ENCODE data around the gene ECI1. TPM values are rescaled to one million over a fixed set of nuclear protein-coding genes. Genes with fewer than 3 reads are reported as not detected.

The ECI1 gene
- total and polyA plus RNA-seq, 2 of the 13 experiments (the other 11 are each of a cell fraction or from before 2014, with no cell fraction given): 82.0 to 102 TPM

DNA sequence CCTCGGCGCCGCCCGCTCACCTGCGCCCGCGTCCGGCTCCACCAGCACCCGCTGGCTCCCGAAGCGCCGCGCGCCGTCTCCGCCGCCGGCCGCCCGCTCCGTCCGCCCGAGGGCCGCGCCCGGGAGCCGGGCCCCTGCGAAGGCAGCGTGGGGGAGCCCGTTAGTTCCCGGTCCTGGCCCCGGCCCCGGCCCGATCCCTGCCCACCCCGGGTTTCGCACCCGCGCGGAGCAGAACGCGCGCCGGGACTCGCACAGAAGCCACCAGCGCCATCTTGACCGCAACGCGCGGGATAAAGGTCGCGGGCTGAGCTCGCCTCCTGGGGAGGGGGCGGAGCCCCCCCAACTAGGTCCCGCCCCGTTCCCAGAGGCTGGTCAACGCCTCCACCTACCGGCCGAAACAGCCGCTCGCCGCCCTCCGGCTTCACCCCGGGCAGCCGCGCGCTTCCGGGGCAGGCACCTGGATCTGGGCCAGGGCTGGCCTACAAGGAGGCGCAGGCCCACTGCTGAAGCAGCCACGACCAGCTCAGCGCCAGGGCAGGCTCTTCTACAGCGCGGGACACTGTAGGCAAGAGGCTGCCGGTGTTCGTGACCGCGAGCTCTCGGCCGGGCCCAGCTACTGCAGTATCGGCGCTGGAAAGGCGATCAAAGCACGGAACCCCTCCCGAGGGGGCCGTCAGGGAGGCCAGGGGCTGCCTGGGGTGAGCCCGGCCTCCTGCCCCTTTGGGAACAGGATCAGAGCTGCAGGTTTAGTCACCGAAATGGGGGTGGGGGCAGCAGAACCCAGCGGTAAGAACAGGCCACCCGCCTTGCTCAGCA is at the start of gene ECI1 (continued):
- TF ChIP-seq MBD4 (IDR thresholded peaks at IDR 0.05; ENCODE audit: borderline replicate concordance, low read length): no peak
- peak; percentile 24; the same call in 1 of the 2 replicates for TF ChIP-seq MIER2 (CRISPR knock-in tag; IDR thresholded peaks at IDR 0.05)
- no peak for TF ChIP-seq NCOA5 (CRISPR knock-in tag; IDR thresholded peaks at IDR 0.05)
- peak; percentile 79; the same call in 1 of the 2 replicates for TF ChIP-seq ZNF451 (CRISPR knock-in tag; IDR thresholded peaks at IDR 0.05)
- TF ChIP-seq, protein P1, sequence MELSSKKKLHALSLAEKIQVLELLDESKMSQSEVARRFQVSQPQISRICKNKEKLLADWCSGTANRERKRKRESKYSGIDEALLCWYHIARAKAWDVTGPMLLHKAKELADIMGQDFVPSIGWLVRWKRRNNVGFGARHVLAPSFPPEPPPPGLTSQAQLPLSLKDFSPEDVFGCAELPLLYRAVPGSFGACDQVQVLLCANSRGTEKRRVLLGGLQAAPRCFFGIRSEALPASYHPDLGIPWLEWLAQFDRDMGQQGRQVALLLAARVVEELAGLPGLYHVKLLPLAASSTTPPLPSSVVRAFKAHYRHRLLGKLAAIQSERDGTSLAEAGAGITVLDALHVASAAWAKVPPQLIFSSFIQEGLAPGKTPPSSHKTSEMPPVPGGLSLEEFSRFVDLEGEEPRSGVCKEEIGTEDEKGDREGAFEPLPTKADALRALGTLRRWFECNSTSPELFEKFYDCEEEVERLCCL (CRISPR knock-in tag; IDR thresholded peaks at IDR 0.05; ENCODE audit: borderline replicate concordance): no peak
- peak; percentile 58; the same call in 1 of the 2 replicates for TF ChIP-seq ZBTB7A (CRISPR knock-in tag; IDR thresholded peaks at IDR 0.05)
- peak; percentile 80 for TF ChIP-seq HDAC2 (CRISPR knock-in tag; IDR thresholded peaks at IDR 0.05)
- peak; percentile 50 for TF ChIP-seq TMF1 (CRISPR knock-in tag; IDR thresholded peaks at IDR 0.05; ENCODE audit: low read depth)
- peak; percentile 66; the same call in 1 of the 2 replicates for TF ChIP-seq ZMYM2 (CRISPR knock-in tag; IDR thresholded peaks at IDR 0.05)
- peak; percentile 87 for TF ChIP-seq GATAD1 (CRISPR knock-in tag; IDR thresholded peaks at IDR 0.05)
- TF ChIP-seq ZNF101 (CRISPR knock-in tag; IDR thresholded peaks at IDR 0.05; ENCODE audit: borderline replicate concordance, low read depth): no peak
- TF ChIP-seq SP5 (CRISPR knock-in tag; IDR thresholded peaks at IDR 0.05; ENCODE audit: borderline replicate concordance, low read depth): peak; percentile 87
- peak; percentile 76 for TF ChIP-seq HNRNPLL (IDR thresholded peaks at IDR 0.05; ENCODE audit: low read depth, low read length, poor library complexity, severe bottlenecking)
- TF ChIP-seq ZNF749 (CRISPR knock-in tag; IDR thresholded peaks at IDR 0.05; ENCODE audit: borderline replicate concordance): peak; percentile 83; the same call in 1 of the 2 replicates
- TF ChIP-seq RFX5 (IDR thresholded peaks at IDR 0.05; ENCODE audit: low read depth, low read length): no peak
- no peak for TF ChIP-seq MTF1 (CRISPR knock-in tag; IDR thresholded peaks at IDR 0.05)
- TF ChIP-seq ATF7 (IDR thresholded peaks at IDR 0.05): no peak
- TF ChIP-seq ATF7 (CRISPR knock-in tag; IDR thresholded peaks at IDR 0.05): peak; percentile 47
- TF ChIP-seq, protein P2, sequence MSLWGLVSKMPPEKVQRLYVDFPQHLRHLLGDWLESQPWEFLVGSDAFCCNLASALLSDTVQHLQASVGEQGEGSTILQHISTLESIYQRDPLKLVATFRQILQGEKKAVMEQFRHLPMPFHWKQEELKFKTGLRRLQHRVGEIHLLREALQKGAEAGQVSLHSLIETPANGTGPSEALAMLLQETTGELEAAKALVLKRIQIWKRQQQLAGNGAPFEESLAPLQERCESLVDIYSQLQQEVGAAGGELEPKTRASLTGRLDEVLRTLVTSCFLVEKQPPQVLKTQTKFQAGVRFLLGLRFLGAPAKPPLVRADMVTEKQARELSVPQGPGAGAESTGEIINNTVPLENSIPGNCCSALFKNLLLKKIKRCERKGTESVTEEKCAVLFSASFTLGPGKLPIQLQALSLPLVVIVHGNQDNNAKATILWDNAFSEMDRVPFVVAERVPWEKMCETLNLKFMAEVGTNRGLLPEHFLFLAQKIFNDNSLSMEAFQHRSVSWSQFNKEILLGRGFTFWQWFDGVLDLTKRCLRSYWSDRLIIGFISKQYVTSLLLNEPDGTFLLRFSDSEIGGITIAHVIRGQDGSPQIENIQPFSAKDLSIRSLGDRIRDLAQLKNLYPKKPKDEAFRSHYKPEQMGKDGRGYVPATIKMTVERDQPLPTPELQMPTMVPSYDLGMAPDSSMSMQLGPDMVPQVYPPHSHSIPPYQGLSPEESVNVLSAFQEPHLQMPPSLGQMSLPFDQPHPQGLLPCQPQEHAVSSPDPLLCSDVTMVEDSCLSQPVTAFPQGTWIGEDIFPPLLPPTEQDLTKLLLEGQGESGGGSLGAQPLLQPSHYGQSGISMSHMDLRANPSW (CRISPR knock-in tag; IDR thresholded peaks at IDR 0.05; ENCODE audit: borderline replicate concordance): peak; percentile 69; the same call in 1 of the 2 replicates
- peak; percentile 96 for TF ChIP-seq YY1 (IDR thresholded peaks at IDR 0.05; ENCODE audit: insufficient read depth, insufficient replicate concordance, low read depth, low read length)
- TF ChIP-seq, protein P3, sequence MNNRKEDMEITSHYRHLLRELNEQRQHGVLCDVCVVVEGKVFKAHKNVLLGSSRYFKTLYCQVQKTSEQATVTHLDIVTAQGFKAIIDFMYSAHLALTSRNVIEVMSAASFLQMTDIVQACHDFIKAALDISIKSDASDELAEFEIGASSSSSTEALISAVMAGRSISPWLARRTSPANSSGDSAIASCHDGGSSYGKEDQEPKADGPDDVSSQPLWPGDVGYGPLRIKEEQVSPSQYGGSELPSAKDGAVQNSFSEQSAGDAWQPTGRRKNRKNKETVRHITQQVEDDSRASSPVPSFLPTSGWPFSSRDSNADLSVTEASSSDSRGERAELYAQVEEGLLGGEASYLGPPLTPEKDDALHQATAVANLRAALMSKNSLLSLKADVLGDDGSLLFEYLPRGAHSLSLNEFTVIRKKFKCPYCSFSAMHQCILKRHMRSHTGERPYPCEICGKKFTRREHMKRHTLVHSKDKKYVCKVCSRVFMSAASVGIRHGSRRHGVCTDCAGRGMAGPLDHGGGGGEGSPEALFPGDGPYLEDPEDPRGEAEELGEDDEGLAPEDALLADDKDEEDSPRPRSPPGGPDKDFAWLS (CRISPR knock-in tag; IDR thresholded peaks at IDR 0.05; ENCODE audit: borderline replicate concordance): peak; percentile 62; the same call in 1 of the 2 replicates
- TF ChIP-seq ZNF143 (CRISPR knock-in tag; IDR thresholded peaks at IDR 0.05): no peak
- 0 out of 2 replicates have a peak, but pooled peaks have one; percentile 26 for TF ChIP-seq NCOR1 (IDR thresholded peaks at IDR 0.05; ENCODE audit: borderline replicate concordance, low read length)
- TF ChIP-seq CBX5 (CRISPR knock-in tag; IDR thresholded peaks at IDR 0.05; ENCODE audit: borderline replicate concordance): 0 out of 2 replicates have a peak, but pooled peaks have one; percentile 68
- peak; percentile 97 for TF ChIP-seq POLR2G (IDR thresholded peaks at IDR 0.05; ENCODE audit: low read depth, low read length)

Data from HepG2 (cell line).